ENCODE results near the gene IFT172.

IFT172 gene

GRCh38 chr2:27485496-27485895 lies 4.0 kb downstream of the IFT172 start:
- no CpG with 5 or more reads among the region's 3 CpGs for WGBS, 2 donors (ENCODE audit: extremely low coverage in 2 of 2, insufficient read length in 2 of 2, insufficient replicate concordance in 1 of 2)
- no peak overlapping the region for H3K18ac ChIP-seq (ENCODE audit: low read length)
- no peak overlapping the region for H3K27ac ChIP-seq (replicated peaks; ENCODE audit: low read length)

GRCh38 chr2:27471961-27472360 lies 17.6 kb downstream of the IFT172 start:
- Histone ChIP-seq H2BK12ac (ENCODE audit: low read length) (no peak overlapping the region), H4K91ac (ENCODE audit: low read depth, low read length, poor library complexity) (no peak overlapping the region)
- no CpG with 5 or more reads among the region's 5 CpGs for WGBS, 2 donors (ENCODE audit: extremely low coverage in 2 of 2, insufficient read length in 2 of 2, insufficient replicate concordance in 1 of 2)

More at GRCh38 chr2:27485496-27485895, 4.0 kb downstream of the IFT172 start:
- H4K91ac ChIP-seq (ENCODE audit: low read depth, low read length, poor library complexity) = no peak overlapping the region
- no peak overlapping the region for H3K23ac ChIP-seq (ENCODE audit: low read depth, low read length, poor library complexity)
- no peak overlapping the region for H2BK15ac ChIP-seq (ENCODE audit: low read length)
- peaks cover 0 to 7% of the 10 kb centered on the region in 2 donors for H3K4me1 ChIP-seq (ENCODE audit: control insufficient read depth in 2 of 2, insufficient read depth in 1 of 2, low read depth in 1 of 2, low read length in 2 of 2)
- H3K4me3 ChIP-seq (ENCODE audit: low read length in 2 of 2) = no peak overlapping the region
- no peak overlapping the region for H4K8ac ChIP-seq (ENCODE audit: low read depth, low read length)
- peaks cover 2 to 22% of the 10 kb centered on the region in 2 donors for H3K36me3 ChIP-seq (replicated peaks in 1 of 2; ENCODE audit: control insufficient read depth in 2 of 2, insufficient read depth in 2 of 2, low read length in 2 of 2)
- H3K79me1 ChIP-seq (ENCODE audit: low read depth, low read length) = peaks cover 3% of the 10 kb centered on the region
- H2AK5ac ChIP-seq (ENCODE audit: low read depth, low read length) = no peak overlapping the region
- H2BK5ac ChIP-seq (ENCODE audit: low read length) = no peak overlapping the region
- no peaks in the 10 kb centered on the region for H3K27me3 ChIP-seq (ENCODE audit: control insufficient read depth in 3 of 3, insufficient read depth in 3 of 3, low read depth in 1 of 3, low read length in 3 of 3)
- no peak overlapping the region for H3K4ac ChIP-seq (ENCODE audit: low read length)
- DNase-seq (ENCODE audit: low spot score) = no peak
- no peaks in the 10 kb centered on the region for H3K9me3 ChIP-seq (replicated peaks in 1 of 2; ENCODE audit: control insufficient read depth in 2 of 2, insufficient read depth in 1 of 2, low read depth in 1 of 2, low read length in 2 of 2)
- no peak overlapping the region for H3K14ac ChIP-seq (ENCODE audit: low read length)
- no peak overlapping the region for H2BK120ac ChIP-seq (ENCODE audit: low read depth, low read length)
- H3K4me2 ChIP-seq (ENCODE audit: insufficient read depth, low read length, poor library complexity, severe bottlenecking) = no peak overlapping the region
- H3K9ac ChIP-seq (ENCODE audit: low read depth, low read length, poor library complexity) = no peak overlapping the region
- no peak overlapping the region for H2BK12ac ChIP-seq (ENCODE audit: low read length)
- H2AFZ ChIP-seq (ENCODE audit: low read length) = no peak overlapping the region

GRCh38 chr2:27464443-27464842 lies 25.1 kb downstream of the IFT172 start:
- Histone ChIP-seq H3K23ac (ENCODE audit: low read depth, low read length, poor library complexity) (no peak overlapping the region), H2AFZ (ENCODE audit: low read length) (no peak overlapping the region), H3K4me1 (ENCODE audit: control insufficient read depth in 2 of 2, insufficient read depth in 1 of 2, low read depth in 1 of 2, low read length in 2 of 2) (peaks cover 0 to 2% of the 10 kb centered on the region in 2 donors), H2BK120ac (ENCODE audit: low read depth, low read length) (no peak overlapping the region), H3K79me1 (ENCODE audit: low read depth, low read length) (no peaks in the 10 kb centered on the region), H2BK5ac (ENCODE audit: low read length) (no peak overlapping the region), H2AK5ac (ENCODE audit: low read depth, low read length) (no peak overlapping the region), H2BK12ac (ENCODE audit: low read length) (no peak overlapping the region), H3K9ac (ENCODE audit: low read depth, low read length, poor library complexity) (no peak overlapping the region), H4K91ac (ENCODE audit: low read depth, low read length, poor library complexity) (no peak overlapping the region), H3K27ac (replicated peaks; ENCODE audit: low read length) (no peak overlapping the region), H3K18ac (ENCODE audit: low read length) (no peak overlapping the region), H3K36me3 (replicated peaks in 1 of 2; ENCODE audit: control insufficient read depth in 2 of 2, insufficient read depth in 2 of 2, low read length in 2 of 2) (peaks cover 3 to 13% of the 10 kb centered on the region in 2 donors), H3K9me3 (replicated peaks in 1 of 2; ENCODE audit: control insufficient read depth in 2 of 2, insufficient read depth in 1 of 2, low read depth in 1 of 2, low read length in 2 of 2) (peaks cover 0 to 3% of the 10 kb centered on the region in 2 donors), H3K4ac (ENCODE audit: low read length) (no peak overlapping the region), H3K14ac (ENCODE audit: low read length) (no peak overlapping the region), H2BK15ac (ENCODE audit: low read length) (no peak overlapping the region), H3K4me2 (ENCODE audit: insufficient read depth, low read length, poor library complexity, severe bottlenecking) (no peak overlapping the region), H3K4me3 (ENCODE audit: low read length in 2 of 2) (no peak overlapping the region), H4K8ac (ENCODE audit: low read depth, low read length) (no peak overlapping the region), H3K27me3 (ENCODE audit: control insufficient read depth in 3 of 3, insufficient read depth in 3 of 3, low read depth in 1 of 3, low read length in 3 of 3) (no peaks in the 10 kb centered on the region)
- DNase-seq (ENCODE audit: low spot score) = no peak
- no CpG with 5 or more reads among the region's 7 CpGs for WGBS, 2 donors (ENCODE audit: extremely low coverage in 2 of 2, insufficient read length in 2 of 2, insufficient replicate concordance in 1 of 2)

More at GRCh38 chr2:27471961-27472360, 17.6 kb downstream of the IFT172 start:
- Histone ChIP-seq H3K4me2 (ENCODE audit: insufficient read depth, low read length, poor library complexity, severe bottlenecking) (no peak overlapping the region), H3K4me1 (ENCODE audit: control insufficient read depth in 2 of 2, insufficient read depth in 1 of 2, low read depth in 1 of 2, low read length in 2 of 2) (no peaks in the 10 kb centered on the region), H3K36me3 (replicated peaks in 1 of 2; ENCODE audit: control insufficient read depth in 2 of 2, insufficient read depth in 2 of 2, low read length in 2 of 2) (peaks cover 5 to 32% of the 10 kb centered on the region in 2 donors), H3K27me3 (ENCODE audit: control insufficient read depth in 3 of 3, insufficient read depth in 3 of 3, low read depth in 1 of 3, low read length in 3 of 3) (no peaks in the 10 kb centered on the region), H2BK15ac (ENCODE audit: low read length) (no peak overlapping the region), H4K8ac (ENCODE audit: low read depth, low read length) (no peak overlapping the region), H3K27ac (replicated peaks; ENCODE audit: low read length) (no peak overlapping the region), H2AK5ac (ENCODE audit: low read depth, low read length) (no peak overlapping the region), H3K4ac (ENCODE audit: low read length) (no peak overlapping the region), H3K4me3 (ENCODE audit: low read length in 2 of 2) (no peak overlapping the region), H3K23ac (ENCODE audit: low read depth, low read length, poor library complexity) (no peak overlapping the region), H3K9ac (ENCODE audit: low read depth, low read length, poor library complexity) (no peak overlapping the region), H3K18ac (ENCODE audit: low read length) (no peak overlapping the region), H3K14ac (ENCODE audit: low read length) (no peak overlapping the region), H2AFZ (ENCODE audit: low read length) (no peak overlapping the region), H3K9me3 (replicated peaks in 1 of 2; ENCODE audit: control insufficient read depth in 2 of 2, insufficient read depth in 1 of 2, low read depth in 1 of 2, low read length in 2 of 2) (no peaks in the 10 kb centered on the region), H2BK5ac (ENCODE audit: low read length) (no peak overlapping the region), H3K79me1 (ENCODE audit: low read depth, low read length) (no peaks in the 10 kb centered on the region), H2BK120ac (ENCODE audit: low read depth, low read length) (no peak overlapping the region)
- no peak for DNase-seq (ENCODE audit: low spot score)

GRCh38 chr2:27461118-27461517 lies 28.4 kb downstream of the IFT172 start:
- H3K27ac ChIP-seq (replicated peaks; ENCODE audit: low read length) = no peak overlapping the region
- no peak overlapping the region for H2AK5ac ChIP-seq (ENCODE audit: low read depth, low read length)
- no CpG with 5 or more reads among the region's 8 CpGs for WGBS, 2 donors (ENCODE audit: extremely low coverage in 2 of 2, insufficient read length in 2 of 2, insufficient replicate concordance in 1 of 2)
- no peak overlapping the region for H2BK15ac ChIP-seq (ENCODE audit: low read length)
- H3K9ac ChIP-seq (ENCODE audit: low read depth, low read length, poor library complexity) = no peak overlapping the region
- peaks cover 0 to 2% of the 10 kb centered on the region in 2 donors for H3K4me1 ChIP-seq (ENCODE audit: control insufficient read depth in 2 of 2, insufficient read depth in 1 of 2, low read depth in 1 of 2, low read length in 2 of 2)
- H2AFZ ChIP-seq (ENCODE audit: low read length) = no peak overlapping the region
- no peak overlapping the region for H4K91ac ChIP-seq (ENCODE audit: low read depth, low read length, poor library complexity)
- H2BK120ac ChIP-seq (ENCODE audit: low read depth, low read length) = no peak overlapping the region
- no peak overlapping the region for H3K14ac ChIP-seq (ENCODE audit: low read length)
- H3K79me1 ChIP-seq (ENCODE audit: low read depth, low read length) = no peaks in the 10 kb centered on the region
- H3K4me2 ChIP-seq (ENCODE audit: insufficient read depth, low read length, poor library complexity, severe bottlenecking) = no peak overlapping the region
- no peak overlapping the region for H4K8ac ChIP-seq (ENCODE audit: low read depth, low read length)
- no peak overlapping the region for H3K18ac ChIP-seq (ENCODE audit: low read length)
- H3K4me3 ChIP-seq (ENCODE audit: low read length in 2 of 2) = no peak overlapping the region
- H3K36me3 ChIP-seq (replicated peaks in 1 of 2; ENCODE audit: control insufficient read depth in 2 of 2, insufficient read depth in 2 of 2, low read length in 2 of 2) = peaks cover 18 to 44% of the 10 kb centered on the region in 2 donors
- H3K4ac ChIP-seq (ENCODE audit: low read length) = no peak overlapping the region
- H2BK5ac ChIP-seq (ENCODE audit: low read length) = no peak overlapping the region
- no peak overlapping the region for H2BK12ac ChIP-seq (ENCODE audit: low read length)
- DNase-seq (ENCODE audit: low spot score) = no peak
- no peaks in the 10 kb centered on the region for H3K27me3 ChIP-seq (ENCODE audit: control insufficient read depth in 3 of 3, insufficient read depth in 3 of 3, low read depth in 1 of 3, low read length in 3 of 3)
- H3K9me3 ChIP-seq (replicated peaks in 1 of 2; ENCODE audit: control insufficient read depth in 2 of 2, insufficient read depth in 1 of 2, low read depth in 1 of 2, low read length in 2 of 2) = peaks cover 0 to 3% of the 10 kb centered on the region in 2 donors
- peak overlapping the region; percentile 31 for H3K23ac ChIP-seq (ENCODE audit: low read depth, low read length, poor library complexity)

All from neuronal stem cell (in vitro differentiated cells).